Activated T-cell treated with anti-CD3 and anti-CD28 coated beads, Interleukin-2, amount 50 U/mL, for 4 hours (primary cell): ENCODE measurements around the gene HOXC10. TPM values are rescaled to one million over a fixed set of nuclear protein-coding genes. Genes with fewer than 3 reads are reported as not detected.

Experiments
- ATAC-seq, 2 donors: fragments of 200-7000 bp; cut with Tn5 transposase; one replicate each; pipeline ENCODE4 v1.10.0; 2021
- DNase-seq: peaks from one replicate; pipeline ENCODE4 v3.0.0-alpha.2; 2020
- H3K27me3 Mint-ChIP-seq: one replicate; pipeline ENCODE4 v1.8.0; 2021; ENCODE audit warnings: low read depth, mixed read lengths
- H3K36me3 Mint-ChIP-seq: one replicate; pipeline ENCODE4 v1.8.0; 2022; ENCODE audit warnings: mixed read lengths; ENCODE audit not compliant: insufficient read depth
- H3K4me1 Mint-ChIP-seq: one replicate; pipeline ENCODE4 v1.8.0; 2021; ENCODE audit warnings: low read depth, mixed read lengths
- H3K4me3 Mint-ChIP-seq: one replicate; pipeline ENCODE4 v1.8.0; 2021; ENCODE audit warnings: mild to moderate bottlenecking, moderate library complexity, mixed read lengths
- H3K9me3 Mint-ChIP-seq: one replicate; pipeline ENCODE4 v1.8.0; 2021; ENCODE audit warnings: mixed read lengths
- total RNA-seq, 3 donors: library from RNA; stranded (reverse); gene quantifications; one replicate each; pipeline ENCODE4 v1.2.1, GENCODE V29; 2021

Gene HOXC10
- total RNA-seq, 3 donors from 2014 or later: not detected

GRCh38 chr12:54038871-54039414 is 54.0 kb downstream of the HOXC10 start:
- DNase-seq (no peak), ATAC-seq (no peak)
- Mint-ChIP-seq H3K27me3 (peaks cover 88% of the 10 kb centered on the region), H3K36me3 (no peaks in the 10 kb centered on the region), H3K4me1 (peaks cover 5% of the 10 kb centered on the region), H3K4me3 (no peak overlapping the region), H3K9me3 (no peaks in the 10 kb centered on the region)

GRCh38 chr12:54039417-54040147 is 54.6 kb downstream of the HOXC10 start:
- no peak for ATAC-seq
- no peak for DNase-seq
- Mint-ChIP-seq H3K9me3 (no peaks in the 10 kb centered on the region), H3K4me3 (no peak overlapping the region), H3K27me3 (peaks cover 90% of the 10 kb centered on the region), H3K36me3 (no peaks in the 10 kb centered on the region), H3K4me1 (peaks cover 6% of the 10 kb centered on the region)

Other genes starting within 250 kb of the HOXC10 start
- not detected for gene CISTR, start 233.2 kb upstream of the HOXC10 start, total RNA-seq
- gene HOXC13, start 46.3 kb upstream of the HOXC10 start, total RNA-seq: not detected
- not detected for gene HOXC12, start 30.2 kb upstream of the HOXC10 start, total RNA-seq
- not detected for gene HOXC11, start 12.0 kb upstream of the HOXC10 start, total RNA-seq
- gene HOTAIR, start 10.2 kb upstream of the HOXC10 start, total RNA-seq: not detected
- not detected for gene HOXC9, start 15.0 kb downstream of the HOXC10 start, total RNA-seq
- gene HOXC8, start 23.8 kb downstream of the HOXC10 start, total RNA-seq: not detected
- not detected for gene HOXC6, start 43.3 kb downstream of the HOXC10 start, total RNA-seq
- not detected for gene HOXC5, start 47.9 kb downstream of the HOXC10 start, total RNA-seq
- gene HOXC4, start 68.7 kb downstream of the HOXC10 start, total RNA-seq: under 1 TPM; 0.16 to 0.40 (median 0.29) TPM
- 10 to 100 TPM; 14.1 to 19.8 (median 19.2) TPM for gene SMUG1, start 203.8 kb downstream of the HOXC10 start, total RNA-seq